Measurements from ENCODE around the gene CNIH3.
"Not testable (repeated sequence)": the region's sequence is repeated elsewhere in the genome, so short reads cannot be mapped to it uniquely, and the experiment has no call there.

The CNIH3 gene

GRCh38 chr1:224684979-224685425 lies 68.9 kb downstream of the CNIH3 start:
- peak in 1 of 56 donors; percentile 29 for DNase-seq

GRCh38 chr1:224686140-224686539 lies 70.0 kb downstream of the CNIH3 start:
- not testable (repeated sequence) for DNase-seq

- no peak for DNase-seq
Observed at GRCh38 chr1:224687465-224687864, 71.3 kb downstream of the CNIH3 start.

- DNase-seq: no peak
Observed at GRCh38 chr1:224689374-224689773, 73.3 kb downstream of the CNIH3 start.

GRCh38 chr1:224690576-224690975 lies 74.5 kb downstream of the CNIH3 start:
- no peak for DNase-seq

- no peak for DNase-seq
Observed at GRCh38 chr1:224691148-224691925, 75.2 kb downstream of the CNIH3 start.

- DNase-seq: no peak
Observed at GRCh38 chr1:224694969-224695368, 78.9 kb downstream of the CNIH3 start.

- DNase-seq: no peak
Observed at GRCh38 chr1:224696021-224696420, 79.9 kb downstream of the CNIH3 start.

GRCh38 chr1:224696891-224697765 lies 81.0 kb downstream of the CNIH3 start:
- DNase-seq: peak in 1 of 56 donors; percentile 20

- DNase-seq: peak in 2 of 56 donors; percentile 9 to 19
Observed at GRCh38 chr1:224698015-224698451, 81.9 kb downstream of the CNIH3 start.

- no peak for DNase-seq
Observed at GRCh38 chr1:224700918-224701531, 84.9 kb downstream of the CNIH3 start.

- peak in 31 of 56 donors; percentile 3 to 76 (median 30) for DNase-seq
Observed at GRCh38 chr1:224703702-224704101, 87.6 kb downstream of the CNIH3 start.

GRCh38 chr1:224704107-224704735 lies 88.1 kb downstream of the CNIH3 start:
- peak in 3 of 56 donors; percentile 21 to 46 (median 21) for DNase-seq

- DNase-seq: no peak
Observed at GRCh38 chr1:224705578-224705977, 89.5 kb downstream of the CNIH3 start.

- no peak for DNase-seq
Observed at GRCh38 chr1:224707843-224708725, 92.0 kb downstream of the CNIH3 start.

- no peak for DNase-seq
Observed at GRCh38 chr1:224710196-224710595, 94.1 kb downstream of the CNIH3 start.

- DNase-seq: not testable (repeated sequence)
Observed at GRCh38 chr1:224711231-224711756, 95.2 kb downstream of the CNIH3 start.

GRCh38 chr1:224711876-224712275 lies 95.8 kb downstream of the CNIH3 start:
- no peak for DNase-seq

GRCh38 chr1:224713228-224713627 lies 97.1 kb downstream of the CNIH3 start:
- no peak for DNase-seq

GRCh38 chr1:224714553-224714952 lies 98.4 kb downstream of the CNIH3 start:
- DNase-seq: no peak
